Kidney (tissue), 14 donors: ENCODE results near the gene GALNT14. TPM values are rescaled to one million over a fixed set of nuclear protein-coding genes. Genes with fewer than 3 reads are reported as not detected.
A peak's percentile ranks its signal among the peaks of the same experiment; 100 is the strongest.

Experiments used
- DNase-seq, 5 donors: peaks; one replicate each; pipeline ENCODE4 v3.0.0-alpha.2; 2013 to 2020
- FAIRE-seq: peaks from 2 replicates; lab custom pipeline; 2012; peaks lifted over from hg19 to GRCh38; lab: Jason Lieb, UNC
- H3K27ac ChIP-seq, 2 donors: one replicate each; pipeline ENCODE4 v1.7.0; 2013; ENCODE audit warnings: low read depth in 2 of 2, low read length in 2 of 2, inconsistent platforms in 1 of 2
- H3K27me3 ChIP-seq: one replicate; pipeline ENCODE4 v1.7.1; 2013; ENCODE audit warnings: low read length, inconsistent platforms; ENCODE audit not compliant: control insufficient read depth, insufficient read depth
- H3K36me3 ChIP-seq, 3 donors: one replicate each; pipeline versions ENCODE4 v1.7.0 to v1.7.1; 2013; ENCODE audit warnings: low read length in 3 of 3, control low read depth in 1 of 3, inconsistent platforms in 1 of 3; ENCODE audit not compliant: insufficient read depth in 3 of 3, control insufficient read depth in 2 of 3
- H3K4me1 ChIP-seq, 3 donors: one replicate each; pipeline versions ENCODE4 v1.7.0 to v1.7.1; 2013; ENCODE audit warnings: low read length in 3 of 3, inconsistent platforms in 1 of 3, low read depth in 1 of 3; ENCODE audit not compliant: control insufficient read depth in 2 of 3, insufficient read depth in 2 of 3
- H3K4me3 ChIP-seq, 3 donors: one replicate each; pipeline versions ENCODE4 v1.7.0 to v1.8.1; 2013; ENCODE audit warnings: low read length in 3 of 3, control low read depth in 1 of 3, inconsistent platforms in 1 of 3
- H3K9ac ChIP-seq, 3 donors: one replicate each; pipeline versions ENCODE4 v1.7.0 to v1.7.1; 2013; ENCODE audit warnings: low read length in 3 of 3, control low read depth in 1 of 3, inconsistent platforms in 1 of 3
- H3K9me3 ChIP-seq, 3 donors: one replicate each; pipeline versions ENCODE4 v1.7.0 to v1.7.1; 2013; ENCODE audit warnings: low read length in 3 of 3, control low read depth in 1 of 3, inconsistent platforms in 1 of 3; ENCODE audit not compliant: control insufficient read depth in 2 of 3, insufficient read depth in 1 of 3
- intact Hi-C: fragments of 100-400 bp; cut with DNase I; formaldehyde crosslinking; loops from one replicate; pipeline ENCODE4 v1.11.1; 2022
- polyA plus RNA-seq: library from polyadenylated mRNA; stranded (reverse); fragments of 350-450 nt; fragmentation: Illumina TruSeq; extraction: RNeasy Lipid Tissue Mini Kit (QIAGEN cat#74804); gene quantifications from one replicate; pipeline ENCODE4 v1.2.3, GENCODE V29; 2014; ENCODE audit warnings: low read depth, low replicate concordance; ENCODE audit not compliant: insufficient read depth
- total RNA-seq: library from RNA; stranded (reverse); fragmentation: NEBNext Ultra II Directional; extraction: Animal tissue kit (Norgen Biotek cat#: 25700); gene quantifications from one replicate; pipeline ENCODE4 v1.2.1, GENCODE V29; 2021
- TF ChIP-seq, protein P1 (sequence below): IDR thresholded peaks from 3 replicates; pipeline ENCODE4 v1.5.1; 2012; ENCODE audit warnings: mild to moderate bottlenecking, moderate library complexity, borderline replicate concordance; ENCODE audit not compliant: insufficient read depth; ENCODE audit errors: extremely low read depth
- donor health status: control.
- donor health status: control.
- donor health status: control.
- donor health status: control.
- donor health status: control.
- donor health status: DM: yes; HTN: yes; CAD: no.
- donor health status: Normal renal cell carcinoma (clear cell type).

The GALNT14 gene
- total and polyA plus RNA-seq, 2 donors from 2014 or later, result 84.6 to 90.3 TPM

- intact Hi-C loops, result no loop called here
- FAIRE-seq (no peak), DNase-seq (no peak)
- Histone ChIP-seq H3K4me3 (no peak overlapping the region), H3K36me3 (no peaks in the 10 kb centered on the region), H3K27ac (no peak overlapping the region), H3K27me3 (no peaks in the 10 kb centered on the region), H3K9ac (no peak overlapping the region), H3K4me1 (no peaks in the 10 kb centered on the region), H3K9me3 (no peaks in the 10 kb centered on the region)
- TF ChIP-seq, protein P1, sequence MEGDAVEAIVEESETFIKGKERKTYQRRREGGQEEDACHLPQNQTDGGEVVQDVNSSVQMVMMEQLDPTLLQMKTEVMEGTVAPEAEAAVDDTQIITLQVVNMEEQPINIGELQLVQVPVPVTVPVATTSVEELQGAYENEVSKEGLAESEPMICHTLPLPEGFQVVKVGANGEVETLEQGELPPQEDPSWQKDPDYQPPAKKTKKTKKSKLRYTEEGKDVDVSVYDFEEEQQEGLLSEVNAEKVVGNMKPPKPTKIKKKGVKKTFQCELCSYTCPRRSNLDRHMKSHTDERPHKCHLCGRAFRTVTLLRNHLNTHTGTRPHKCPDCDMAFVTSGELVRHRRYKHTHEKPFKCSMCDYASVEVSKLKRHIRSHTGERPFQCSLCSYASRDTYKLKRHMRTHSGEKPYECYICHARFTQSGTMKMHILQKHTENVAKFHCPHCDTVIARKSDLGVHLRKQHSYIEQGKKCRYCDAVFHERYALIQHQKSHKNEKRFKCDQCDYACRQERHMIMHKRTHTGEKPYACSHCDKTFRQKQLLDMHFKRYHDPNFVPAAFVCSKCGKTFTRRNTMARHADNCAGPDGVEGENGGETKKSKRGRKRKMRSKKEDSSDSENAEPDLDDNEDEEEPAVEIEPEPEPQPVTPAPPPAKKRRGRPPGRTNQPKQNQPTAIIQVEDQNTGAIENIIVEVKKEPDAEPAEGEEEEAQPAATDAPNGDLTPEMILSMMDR, result no peak
Observed at GRCh38 chr2:31176742-31177141, 38.5 kb upstream of the GALNT14 start.

GRCh38 chr2:31171142-31171541, 32.9 kb upstream of the GALNT14 start:
- intact Hi-C loops, result no loop called here
- no peak overlapping the region for H3K4me3 ChIP-seq

GRCh38 chr2:31170071-31170698, 31.9 kb upstream of the GALNT14 start:
- FAIRE-seq, result peak; percentile 64
- no peak overlapping the region for H3K27ac ChIP-seq
- H3K4me1 ChIP-seq, result no peaks in the 10 kb centered on the region
- H3K9ac ChIP-seq, result no peak overlapping the region
- H3K4me3 ChIP-seq, result no peak overlapping the region
- H3K36me3 ChIP-seq, result no peaks in the 10 kb centered on the region
- intact Hi-C loops, result no loop called here
- DNase-seq, result peak; percentile 65 to 77 (median 70)
- no peaks in the 10 kb centered on the region for H3K27me3 ChIP-seq
- TF ChIP-seq, protein P1, result peak; percentile 93
- H3K9me3 ChIP-seq, result no peaks in the 10 kb centered on the region

More at GRCh38 chr2:31171142-31171541, 32.9 kb upstream of the GALNT14 start:
- FAIRE-seq, result no peak
- DNase-seq, result no peak
- Histone ChIP-seq H3K36me3 (no peaks in the 10 kb centered on the region), H3K27ac (no peak overlapping the region), H3K9ac (no peak overlapping the region), H3K4me1 (no peaks in the 10 kb centered on the region), H3K27me3 (no peaks in the 10 kb centered on the region), H3K9me3 (no peaks in the 10 kb centered on the region)
- TF ChIP-seq, protein P1, result no peak
